PFSK-1 (cell line): ENCODE results near the gene CTIF.

Experiments
- FOXP2 ChIP-seq: optimal IDR thresholded peaks from 2 replicates; pipeline ENCODE3; 2011; ENCODE audit warnings: borderline replicate concordance, control low read depth, inconsistent platforms; ENCODE audit not compliant: insufficient read depth; ENCODE audit errors: extremely low read length, extremely low read depth
- POLR2AphosphoS5 ChIP-seq: IDR thresholded peaks from 2 replicates; pipeline ENCODE4 v1.6.1; 2012; ENCODE audit warnings: low read depth, mild to moderate bottlenecking, control low read depth, low read length, moderate library complexity
- REST ChIP-seq, 2 experiments: IDR thresholded peaks; 2 replicates each; pipeline versions ENCODE4 v1.6.1 to v1.8.0; 2011 to 2012; ENCODE audit warnings: low read depth in 2 of 2, low read length in 2 of 2, control low read depth in 1 of 2, inconsistent platforms in 1 of 2, mild to moderate bottlenecking in 1 of 2, moderate library complexity in 1 of 2; ENCODE audit not compliant: insufficient read depth in 1 of 2
- SIN3A ChIP-seq: IDR thresholded peaks from 2 replicates; pipeline ENCODE4 v1.6.1; 2012; ENCODE audit warnings: mild to moderate bottlenecking, low read length, moderate library complexity, borderline replicate concordance; ENCODE audit not compliant: insufficient read depth
- TAF1 ChIP-seq: IDR thresholded peaks from 2 replicates; pipeline ENCODE4 v1.6.1; 2012; ENCODE audit warnings: low read length, control low read depth, borderline replicate concordance; ENCODE audit not compliant: insufficient read depth

GRCh38 chr18:48900469-48900868 is 361.6 kb downstream of the CTIF start:
- no peak for TF ChIP-seq SIN3A
- no peak for TF ChIP-seq REST (IDR thresholded peaks at IDR 0.05; ENCODE audit: insufficient read depth in 1 of 2, low read depth in 2 of 2, low read length in 2 of 2)
- no peak for TF ChIP-seq POLR2AphosphoS5
- TF ChIP-seq TAF1, result no peak
- no peak for TF ChIP-seq FOXP2
